NCI-H2029 (cell line): ENCODE data around the gene WDR54.

ENCODE experiments used
- DNase-seq: peaks from one replicate; lab custom pipeline; 2025; lab: John Stamatoyannopoulos, UW

The WDR54 gene, protein sequence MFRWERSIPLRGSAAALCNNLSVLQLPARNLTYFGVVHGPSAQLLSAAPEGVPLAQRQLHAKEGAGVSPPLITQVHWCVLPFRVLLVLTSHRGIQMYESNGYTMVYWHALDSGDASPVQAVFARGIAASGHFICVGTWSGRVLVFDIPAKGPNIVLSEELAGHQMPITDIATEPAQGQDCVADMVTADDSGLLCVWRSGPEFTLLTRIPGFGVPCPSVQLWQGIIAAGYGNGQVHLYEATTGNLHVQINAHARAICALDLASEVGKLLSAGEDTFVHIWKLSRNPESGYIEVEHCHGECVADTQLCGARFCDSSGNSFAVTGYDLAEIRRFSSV

DNA sequence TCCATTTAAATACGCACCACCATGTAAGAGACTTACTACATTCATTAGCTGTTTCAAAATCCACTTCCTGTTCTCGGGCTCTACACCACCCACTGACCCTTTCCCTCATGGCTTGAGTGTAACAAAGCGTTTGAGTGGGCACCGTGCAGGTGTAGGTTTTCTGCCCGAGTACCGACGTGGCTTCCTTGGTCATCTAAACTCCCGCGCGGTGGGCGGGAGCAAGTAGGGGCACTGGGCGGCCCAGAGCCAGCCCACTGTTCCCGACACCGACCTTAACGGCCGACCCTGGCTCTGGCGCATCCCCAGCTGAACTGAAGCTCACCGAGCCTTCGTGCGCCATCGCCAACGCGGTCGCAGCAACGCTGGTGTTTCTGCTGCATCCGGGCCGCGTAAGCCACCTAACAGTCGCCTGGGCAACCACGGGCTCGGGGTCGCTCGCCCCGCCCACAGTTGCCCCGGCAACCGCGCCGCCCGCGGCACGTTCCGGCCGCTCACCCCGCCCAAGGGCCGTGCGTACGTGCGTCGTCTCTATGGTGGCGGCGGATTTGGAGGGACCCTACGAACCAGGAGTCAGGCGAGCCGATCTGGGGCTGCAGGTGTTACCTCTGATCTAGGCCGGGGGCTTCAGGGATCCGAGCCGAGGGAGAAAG lies at the start of gene WDR54, which contains the start of gene C2orf81:
WDR54 (plus strand) TSS at position 510 of the 650 bp plus-strand sequence. CDS start 424 bp downstream, outside the sequence.
C2orf81 (minus strand) TSS at position 399 of the 650 bp plus-strand sequence; CDS start at position 340, 59 bp downstream.
- DNase-seq: peak; percentile 89

- no peak for DNase-seq
These were observed 48.9 kb upstream of the WDR54 start for GRCh38 chr2:74372674-74373073.

GRCh38 chr2:74373221-74373676 lies 48.3 kb upstream of the WDR54 start:
- peak; percentile 30 for DNase-seq

DNA sequence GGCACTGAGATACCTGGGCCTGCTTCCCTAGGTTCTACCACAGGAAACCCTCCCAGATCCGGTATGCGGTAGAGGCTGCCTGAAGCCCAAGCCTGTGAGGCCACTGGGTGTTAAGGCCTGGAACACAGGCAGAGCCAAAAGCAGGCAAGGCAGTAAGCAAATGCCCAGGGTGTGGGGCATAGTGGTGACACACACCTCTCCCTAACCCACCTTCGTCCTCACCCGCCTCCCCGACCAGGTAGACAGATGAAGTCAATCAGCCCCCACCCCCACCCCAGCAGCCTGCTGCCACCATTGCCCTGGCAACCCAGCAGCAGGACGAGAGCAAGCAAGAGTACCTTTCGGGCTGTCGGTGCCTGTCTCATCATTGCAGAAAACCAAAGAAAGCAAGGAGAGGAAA lies 47.5 kb upstream of the WDR54 start:
- no peak for DNase-seq

DNA sequence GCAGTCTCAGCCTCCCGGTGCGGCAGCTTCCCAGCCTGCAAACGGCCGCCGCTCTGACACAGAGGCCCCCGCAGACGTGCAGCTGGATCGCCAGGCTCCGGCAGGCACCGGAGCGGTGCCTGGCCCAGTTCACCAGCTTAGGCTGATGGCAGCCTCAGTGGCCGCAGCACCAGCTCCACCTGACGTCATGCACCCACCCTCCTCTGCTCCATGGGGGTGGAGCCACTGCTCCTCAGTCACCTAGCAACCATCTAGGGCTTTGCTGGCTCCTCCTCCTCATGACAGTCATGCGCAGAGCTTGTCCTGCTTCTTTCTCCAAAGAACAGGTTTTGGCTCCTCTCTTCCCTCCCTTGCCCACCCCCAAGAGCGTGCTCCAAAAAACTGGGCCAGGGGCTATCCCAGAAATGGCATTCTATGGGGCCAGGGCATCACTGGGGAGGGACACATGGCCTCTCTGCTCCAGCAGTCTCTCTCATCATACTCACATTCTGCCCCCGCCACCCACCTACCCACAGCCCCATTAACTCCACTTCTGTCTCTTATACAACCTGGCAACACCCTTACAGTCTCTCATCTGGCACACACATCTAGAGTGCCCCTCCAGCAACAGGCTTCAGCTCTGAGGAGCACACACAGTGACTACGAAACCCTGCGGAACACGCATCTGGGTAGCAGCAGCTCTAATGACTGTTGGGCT lies 46.9 kb upstream of the WDR54 start:
- DNase-seq: peak; percentile 80

GRCh38 chr2:74375838-74376237 lies 45.7 kb upstream of the WDR54 start:
- no peak for DNase-seq

- DNase-seq: no peak
These were observed 43.5 kb upstream of the WDR54 start for GRCh38 chr2:74378007-74378406.

DNA sequence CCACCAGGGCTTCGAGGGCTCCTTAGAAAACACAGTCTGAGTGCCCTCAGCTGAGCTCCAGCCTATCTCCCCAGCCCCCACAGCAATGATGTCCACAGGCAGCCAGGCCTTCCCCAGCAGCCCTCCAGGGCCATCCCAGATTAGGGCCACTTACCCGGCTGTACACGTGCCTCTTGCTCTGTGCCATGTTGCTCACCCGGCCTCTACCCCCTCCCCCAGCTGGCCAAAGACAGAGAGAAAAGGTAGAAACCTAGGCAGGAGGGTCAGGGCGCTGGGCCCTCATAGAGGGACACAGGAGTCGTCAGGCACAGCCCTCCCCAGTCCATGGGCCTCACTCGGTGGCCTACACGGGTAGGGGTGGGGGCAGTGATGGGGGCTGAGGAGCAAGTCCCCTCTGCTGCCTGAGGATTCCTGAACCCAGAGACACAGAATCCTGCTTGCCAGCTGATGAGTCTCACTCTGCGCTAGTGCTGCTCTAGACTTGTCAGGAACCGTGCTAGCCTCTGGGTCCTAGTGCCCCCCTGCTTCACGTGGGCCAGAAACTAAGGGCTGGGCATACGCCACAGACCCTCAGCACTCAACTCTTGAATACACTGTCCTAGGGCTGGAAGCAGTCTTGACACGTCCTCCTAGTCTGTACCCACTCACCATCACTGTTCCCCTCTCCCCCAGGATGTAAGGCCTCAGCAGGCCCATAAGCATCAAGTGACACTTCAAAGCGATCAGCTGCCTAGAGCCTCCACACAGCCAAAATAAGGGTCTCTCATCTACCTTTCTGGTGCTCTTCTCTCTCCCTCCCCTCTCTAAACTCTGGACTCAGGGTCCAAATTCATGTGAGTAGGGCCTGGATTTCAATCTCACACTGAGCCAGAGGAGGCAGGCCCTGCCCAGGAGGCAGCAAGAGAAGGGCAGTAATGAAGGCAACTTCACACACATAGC lies 41.4 kb upstream of the WDR54 start, which contains the start of gene DCTN1:
DCTN1 (minus strand) TSS at position 461 of the 939 bp plus-strand sequence; CDS start at position 187, 274 bp downstream.
- DNase-seq: no peak

- DNase-seq: no peak
These were observed 39.8 kb upstream of the WDR54 start for GRCh38 chr2:74381751-74382150.

GRCh38 chr2:74383254-74383653 lies 38.3 kb upstream of the WDR54 start:
- DNase-seq: peak; percentile 53

GRCh38 chr2:74384051-74384450 lies 37.5 kb upstream of the WDR54 start:
- no peak for DNase-seq

DNA sequence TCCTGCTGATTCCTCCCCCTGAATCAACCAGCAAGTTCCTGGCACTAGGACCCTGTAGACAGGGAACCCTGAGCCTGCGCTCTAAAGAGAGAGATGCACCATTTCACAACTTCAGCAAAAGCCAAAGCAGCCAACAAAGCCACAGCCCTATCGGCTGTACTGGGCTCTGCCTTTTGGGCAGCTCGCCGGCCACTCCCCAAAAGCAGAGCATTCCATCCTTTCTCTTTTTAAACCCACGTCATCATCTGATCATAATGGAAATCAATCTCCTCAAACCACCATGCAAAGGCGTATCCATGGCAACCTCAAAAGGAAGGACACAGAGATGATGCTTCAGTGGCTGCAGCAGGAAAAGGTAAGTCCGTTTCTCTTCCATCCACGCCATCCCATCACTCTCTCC lies 36.1 kb upstream of the WDR54 start:
- DNase-seq: no peak

GRCh38 chr2:74387346-74387745 lies 34.2 kb upstream of the WDR54 start:
- no peak for DNase-seq

GRCh38 chr2:74390606-74391005 lies 30.9 kb upstream of the WDR54 start:
- DNase-seq: no peak

DNA sequence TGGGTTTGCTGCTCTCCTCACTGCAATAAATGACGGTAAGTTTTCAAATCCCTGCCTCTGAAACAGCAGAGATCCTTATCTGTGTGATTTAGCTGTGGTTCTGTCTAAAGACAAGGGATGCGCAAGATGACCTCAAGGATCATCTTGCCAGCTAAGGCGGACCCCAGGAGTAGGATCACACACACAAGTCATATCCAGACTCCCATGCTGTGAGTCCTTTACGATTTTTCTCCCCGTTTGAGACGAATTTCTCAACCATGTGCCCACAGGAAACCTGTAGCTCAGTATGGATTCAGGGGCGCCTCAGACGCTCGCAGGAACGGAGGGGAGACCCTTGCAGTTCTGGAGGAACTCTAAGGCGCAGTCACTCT lies 30.3 kb upstream of the WDR54 start:
- no peak for DNase-seq

- peak; percentile 74 for DNase-seq
These were observed 29.7 kb upstream of the WDR54 start for GRCh38 chr2:74391580-74392448.

GRCh38 chr2:74392449-74392743 lies 29.1 kb upstream of the WDR54 start:
- DNase-seq: no peak

GRCh38 chr2:74393525-74393924 lies 28.0 kb upstream of the WDR54 start:
- no peak for DNase-seq

GRCh38 chr2:74396149-74396548 lies 25.4 kb upstream of the WDR54 start:
- DNase-seq: no peak

DNA sequence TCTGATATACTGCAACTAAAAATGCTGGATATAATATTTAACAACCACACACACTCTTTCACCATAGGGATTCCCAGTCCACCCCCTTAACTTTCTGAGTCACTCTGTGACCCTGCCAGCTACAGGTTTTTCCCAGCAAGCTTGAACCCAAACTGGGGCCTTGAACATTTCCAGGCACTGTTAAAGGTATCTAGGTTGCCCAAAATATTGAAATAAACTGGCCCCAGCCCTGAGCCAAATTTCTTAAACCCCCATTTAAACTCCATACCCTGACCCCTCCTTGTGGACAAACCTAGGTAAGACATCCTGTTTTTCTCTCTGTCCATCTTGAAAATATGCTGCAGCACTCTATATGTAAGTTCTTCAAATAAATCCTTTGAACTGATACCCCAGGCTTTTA lies 21.7 kb upstream of the WDR54 start:
- no peak for DNase-seq

- DNase-seq: no peak
These were observed 19.6 kb upstream of the WDR54 start for GRCh38 chr2:74401891-74402290.
